H9 (cell line): ENCODE results near the gene MAPK11. TPM values are rescaled to one million over a fixed set of nuclear protein-coding genes. Genes with fewer than 3 reads are reported as not detected.

Source experiments
- DNase-seq: peaks from one replicate; pipeline ENCODE4 v3.0.0-alpha.2; 2017
- H2AFZ ChIP-seq: one replicate; pipeline ENCODE4 v1.6.1; 2013; ENCODE audit warnings: mild to moderate bottlenecking, low read length, control low read depth, moderate library complexity
- H2AK5ac ChIP-seq: 2 replicates; pipeline ENCODE4 v1.6.1; 2013; ENCODE audit warnings: low read length, control low read depth, mixed read lengths; ENCODE audit not compliant: insufficient read length
- H2BK120ac ChIP-seq: one replicate; pipeline ENCODE4 v1.6.1; 2013; ENCODE audit warnings: low read depth, mild to moderate bottlenecking, low read length, control low read depth, inconsistent platforms; ENCODE audit not compliant: poor library complexity, severe bottlenecking
- H2BK12ac ChIP-seq: 2 replicates; pipeline ENCODE4 v1.6.1; 2013; ENCODE audit warnings: low read length, control low read depth, mixed read lengths, low read depth; ENCODE audit not compliant: insufficient read length
- H2BK15ac ChIP-seq: 2 replicates; pipeline ENCODE4 v1.6.1; 2013; ENCODE audit warnings: low read depth, low read length, control low read depth
- H2BK20ac ChIP-seq: one replicate; pipeline ENCODE4 v1.6.1; 2013; ENCODE audit warnings: low read depth, mild to moderate bottlenecking, low read length, control low read depth, inconsistent platforms; ENCODE audit not compliant: poor library complexity, severe bottlenecking
- H2BK5ac ChIP-seq: 2 replicates; pipeline ENCODE4 v1.6.1; 2013; ENCODE audit warnings: low read length, control low read depth, mixed read lengths; ENCODE audit not compliant: insufficient read length
- H3K14ac ChIP-seq: 2 replicates; pipeline ENCODE4 v1.6.1; 2013; ENCODE audit warnings: low read length, control low read depth; ENCODE audit not compliant: insufficient read depth
- H3K18ac ChIP-seq: 2 replicates; pipeline ENCODE4 v1.6.1; 2013; ENCODE audit warnings: low read depth, mild to moderate bottlenecking, mixed read lengths, low read length, control low read depth; ENCODE audit not compliant: insufficient read length
- H3K23ac ChIP-seq: 2 replicates; pipeline ENCODE4 v1.6.1; 2013; ENCODE audit warnings: low read length, control low read depth, mixed read lengths, low read depth; ENCODE audit not compliant: insufficient read length
- H3K23me2 ChIP-seq: 2 replicates; pipeline ENCODE4 v1.6.1; 2013; ENCODE audit warnings: low read depth, mild to moderate bottlenecking, mixed read lengths, low read length, control low read depth; ENCODE audit not compliant: insufficient read length, poor library complexity, severe bottlenecking
- H3K27ac ChIP-seq: 2 replicates; pipeline ENCODE4 v1.5.1; 2013; ENCODE audit warnings: low read length, control low read depth, mixed read lengths, low read depth; ENCODE audit not compliant: insufficient read length
- H3K27me3 ChIP-seq: 2 replicates; pipeline ENCODE4 v1.6.1; 2013; ENCODE audit warnings: low read length, control low read depth, inconsistent platforms; ENCODE audit not compliant: insufficient read depth
- H3K4ac ChIP-seq: 2 replicates; pipeline ENCODE4 v1.6.1; 2013; ENCODE audit warnings: low read depth, mild to moderate bottlenecking, control low read depth, inconsistent platforms, low read length, moderate library complexity
- H3K4me1 ChIP-seq: 2 replicates; pipeline ENCODE4 v1.6.1; 2013; ENCODE audit warnings: low read length, control low read depth, inconsistent platforms; ENCODE audit not compliant: insufficient read depth
- H3K4me2 ChIP-seq: 2 replicates; pipeline ENCODE4 v1.6.1; 2013; ENCODE audit warnings: low read length, control low read depth, mixed read lengths; ENCODE audit not compliant: insufficient read length, insufficient read depth
- H3K56ac ChIP-seq: 2 replicates; pipeline ENCODE4 v1.6.1; 2013; ENCODE audit warnings: low read depth, mild to moderate bottlenecking, mixed read lengths, low read length, control low read depth; ENCODE audit not compliant: insufficient read length
- H3K79me1 ChIP-seq: 2 replicates; pipeline ENCODE4 v1.6.1; 2013; ENCODE audit warnings: low read depth, mild to moderate bottlenecking, moderate library complexity, low read length, control low read depth, inconsistent platforms; ENCODE audit not compliant: insufficient read depth, poor library complexity, severe bottlenecking
- H3K79me2 ChIP-seq: 2 replicates; pipeline ENCODE4 v1.6.1; 2013; ENCODE audit warnings: low read length, control low read depth, inconsistent platforms; ENCODE audit not compliant: insufficient read depth
- H3K9ac ChIP-seq: 2 replicates; pipeline ENCODE4 v1.6.1; 2013; ENCODE audit warnings: low read length, control low read depth, mixed read lengths; ENCODE audit not compliant: insufficient read length; ENCODE audit errors: extremely low read depth
- H3K9me3 ChIP-seq: one replicate; pipeline ENCODE4 v1.6.1; 2013; ENCODE audit warnings: low read depth, low read length, inconsistent platforms; ENCODE audit not compliant: control insufficient read depth
- H3T11ph ChIP-seq: one replicate; pipeline ENCODE4 v1.6.1; 2013; ENCODE audit warnings: mild to moderate bottlenecking, low read length, control low read depth, inconsistent platforms
- H4K20me1 ChIP-seq: one replicate; pipeline ENCODE4 v1.6.1; 2013; ENCODE audit not compliant: control insufficient read depth, insufficient read length, insufficient read depth
- H4K5ac ChIP-seq: 2 replicates; pipeline ENCODE4 v1.6.1; 2013; ENCODE audit warnings: low read depth, mild to moderate bottlenecking, mixed read lengths, low read length, control low read depth; ENCODE audit not compliant: insufficient read length
- H4K8ac ChIP-seq: replicated peaks from 2 replicates; pipeline ENCODE4 v1.6.1; 2013; ENCODE audit warnings: low read length, control low read depth, mixed read lengths, low read depth; ENCODE audit not compliant: insufficient read length
- H4K91ac ChIP-seq: 2 replicates; pipeline ENCODE4 v1.6.1; 2013; ENCODE audit warnings: low read depth, mild to moderate bottlenecking, moderate library complexity, mixed read lengths, low read length, control low read depth; ENCODE audit not compliant: insufficient read length
- H3K27ac Mint-ChIP-seq, 3 experiments: 2 replicates in 2 of 3; 3 replicates in 1 of 3; pipeline ENCODE4 v1.8.0; 2020 to 2021; ENCODE audit warnings: mixed read lengths in 3 of 3, mild to moderate bottlenecking in 1 of 3, moderate library complexity in 1 of 3
- H3K27me3 Mint-ChIP-seq: 2 replicates; pipeline ENCODE4 v1.8.0; 2021; ENCODE audit warnings: low read depth, mild to moderate bottlenecking, moderate library complexity, mixed read lengths
- H3K36me3 Mint-ChIP-seq, 3 experiments: 2 replicates in 2 of 3; 3 replicates in 1 of 3; pipeline ENCODE4 v1.8.0; 2020 to 2021; ENCODE audit warnings: low read depth in 3 of 3, mixed read lengths in 3 of 3; ENCODE audit not compliant: insufficient read depth in 1 of 3
- H3K4me1 Mint-ChIP-seq, 2 experiments: 2 replicates each; pipeline ENCODE4 v1.8.0; 2020; ENCODE audit warnings: mixed read lengths in 2 of 2
- H3K4me3 Mint-ChIP-seq, 2 experiments: 2 replicates in 1 of 2; 3 replicates in 1 of 2; pipeline ENCODE4 v1.8.0; 2020 to 2021; ENCODE audit warnings: mild to moderate bottlenecking in 2 of 2, mixed read lengths in 2 of 2, moderate library complexity in 1 of 2
- H3K9me3 Mint-ChIP-seq, 2 experiments: 2 replicates in 1 of 2; 3 replicates in 1 of 2; pipeline ENCODE4 v1.8.0; 2020; ENCODE audit warnings: mild to moderate bottlenecking in 2 of 2, mixed read lengths in 2 of 2, moderate library complexity in 1 of 2
- WGBS: extraction: QIAGEN DNeasy Blood & Tissue Kit; methylation state at CpG from one replicate; pipeline ENCODE4 v1.1.7; 2013; ENCODE audit warnings: missing lambda C conversion rate, low lambda C conversion rate, mixed read lengths; ENCODE audit not compliant: insufficient read length; ENCODE audit errors: extremely low coverage; 5-methylcytosine and 5-hydroxymethylcytosine counted together
- total RNA-seq: library from RNA; stranded (reverse); gene quantifications from 2 replicates; pipeline ENCODE4 v1.2.1, GENCODE V29; 2021
- TF ChIP-seq, protein P1 (sequence below): fragments of 200-600 bp; sonication (generic); conservative IDR thresholded peaks from 3 replicates; pipeline ENCODE4 v1.8.0; 2021; ENCODE audit warnings: antibody characterized with exemption, mild to moderate bottlenecking

The MAPK11 gene
- total RNA-seq, 1 experiment from 2014 or later: 1.5 TPM

DNA sequence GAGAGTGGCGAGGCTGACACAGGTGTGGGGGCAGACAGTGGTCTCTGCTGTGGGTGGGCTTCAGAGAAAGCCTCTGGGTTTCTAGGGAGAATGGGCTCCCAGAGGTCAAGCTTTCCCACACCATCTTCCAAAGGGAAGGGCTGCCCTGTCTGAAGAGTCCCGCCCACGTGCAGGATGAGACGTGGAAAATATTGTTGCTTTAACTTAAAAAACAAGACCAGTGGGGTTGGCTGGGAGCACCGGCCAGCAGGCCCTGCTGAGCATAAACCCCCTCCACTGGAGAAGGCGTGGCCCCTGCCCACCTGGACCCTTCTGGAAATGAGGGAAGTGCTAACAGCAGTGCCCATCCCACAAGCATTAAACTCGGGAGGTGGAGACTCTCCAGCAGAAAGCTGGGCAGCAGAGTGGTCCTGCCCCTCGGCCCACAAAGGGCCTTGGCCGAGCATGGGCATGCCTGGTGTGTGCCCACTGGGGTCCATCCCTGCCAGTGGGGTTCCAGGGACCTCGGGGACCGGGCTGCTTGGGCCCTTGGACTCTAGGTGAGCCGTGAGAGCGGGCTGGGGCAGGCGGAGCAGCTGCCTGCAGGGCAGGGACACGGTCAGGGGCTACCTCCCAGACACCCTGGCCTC, 54.0 kb downstream of the MAPK11 start:
- Mint-ChIP-seq H3K4me3 (no peak overlapping the region), H3K27ac (no peak overlapping the region; a peak in 1 of 7 replicates), H3K27me3 (no peaks in the 10 kb centered on the region), H3K36me3 (peaks cover 31 to 80% (median 75%) of the 10 kb centered on the region in 3 experiments), H3K4me1 (peaks cover 5 to 9% of the 10 kb centered on the region in 2 experiments), H3K9me3 (peaks cover 0 to 8% of the 10 kb centered on the region in 2 experiments; a peak in 1 of 5 replicates)
- Histone ChIP-seq H3K4ac (no peak overlapping the region), H4K5ac (no peak overlapping the region), H2AFZ (no peak overlapping the region), H4K20me1 (peaks cover 3% of the 10 kb centered on the region), H2BK12ac (no peak overlapping the region), H3K18ac (no peak overlapping the region), H3K27ac (no peak overlapping the region), H3K79me1 (no peaks in the 10 kb centered on the region), H4K91ac (no peak overlapping the region), H2BK20ac (no peak overlapping the region), H2AK5ac (no peak overlapping the region), H3K56ac (no peak overlapping the region), H3K79me2 (peaks cover 3% of the 10 kb centered on the region; the same call in 1 of the 2 replicates), H3K4me2 (no peak overlapping the region), H2BK15ac (no peak overlapping the region), H3K9ac (no peak overlapping the region), H3T11ph (no peak overlapping the region), H2BK120ac (no peak overlapping the region), H3K4me1 (no peaks in the 10 kb centered on the region), H3K14ac (no peak overlapping the region), H4K8ac (no peak overlapping the region), H3K27me3 (no peaks in the 10 kb centered on the region), H3K23ac (no peak overlapping the region), H2BK5ac (no peak overlapping the region), H3K23me2 (no peaks in the 10 kb centered on the region), H3K9me3 (no peaks in the 10 kb centered on the region)
- WGBS: no CpG with 5 or more reads among the region's 15 CpGs
- TF ChIP-seq, protein P1, sequence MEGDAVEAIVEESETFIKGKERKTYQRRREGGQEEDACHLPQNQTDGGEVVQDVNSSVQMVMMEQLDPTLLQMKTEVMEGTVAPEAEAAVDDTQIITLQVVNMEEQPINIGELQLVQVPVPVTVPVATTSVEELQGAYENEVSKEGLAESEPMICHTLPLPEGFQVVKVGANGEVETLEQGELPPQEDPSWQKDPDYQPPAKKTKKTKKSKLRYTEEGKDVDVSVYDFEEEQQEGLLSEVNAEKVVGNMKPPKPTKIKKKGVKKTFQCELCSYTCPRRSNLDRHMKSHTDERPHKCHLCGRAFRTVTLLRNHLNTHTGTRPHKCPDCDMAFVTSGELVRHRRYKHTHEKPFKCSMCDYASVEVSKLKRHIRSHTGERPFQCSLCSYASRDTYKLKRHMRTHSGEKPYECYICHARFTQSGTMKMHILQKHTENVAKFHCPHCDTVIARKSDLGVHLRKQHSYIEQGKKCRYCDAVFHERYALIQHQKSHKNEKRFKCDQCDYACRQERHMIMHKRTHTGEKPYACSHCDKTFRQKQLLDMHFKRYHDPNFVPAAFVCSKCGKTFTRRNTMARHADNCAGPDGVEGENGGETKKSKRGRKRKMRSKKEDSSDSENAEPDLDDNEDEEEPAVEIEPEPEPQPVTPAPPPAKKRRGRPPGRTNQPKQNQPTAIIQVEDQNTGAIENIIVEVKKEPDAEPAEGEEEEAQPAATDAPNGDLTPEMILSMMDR: no peak
- DNase-seq: no peak
